Omental fat pad (tissue), 4 donors: ENCODE data around the gene MOCS2. TPM values are rescaled to one million over a fixed set of nuclear protein-coding genes. Genes with fewer than 3 reads are reported as not detected.

ENCODE experiments used
- ATAC-seq: fragments of 150-250 bp; one replicate; pipeline ENCODE4 v1.9.1; 2016; ENCODE audit warnings: mild to moderate bottlenecking, moderate library complexity; ENCODE audit not compliant: low FRiP score
- DNase-seq: peaks from one replicate; pipeline ENCODE4 v3.0.0-alpha.2; 2019; ENCODE audit warnings: low spot score
- CTCF ChIP-seq, 3 donors: fragments of 450-650 bp; IDR thresholded peaks; one replicate each; pipeline ENCODE4 v1.5.1; 2016 to 2017; ENCODE audit warnings: antibody characterized with exemption in 3 of 3, mild to moderate bottlenecking in 3 of 3, moderate library complexity in 2 of 3
- total RNA-seq, 4 donors: library from RNA; depleted of rRNA; stranded (reverse); fragments of >200 nt; gene quantifications; one replicate each; pipeline ENCODE4 v1.1.0, GENCODE V29; 2016

MOCS2 gene
- total RNA-seq, 4 donors from 2014 or later: 24.1 to 45.3 (median 37.6) TPM

GRCh38 chr5:53069626-53070025 lies 39.9 kb downstream of the MOCS2 start:
- no peak for DNase-seq
- TF ChIP-seq CTCF (IDR thresholded peaks at IDR 0.05): no peak
- no peak for ATAC-seq

DNA sequence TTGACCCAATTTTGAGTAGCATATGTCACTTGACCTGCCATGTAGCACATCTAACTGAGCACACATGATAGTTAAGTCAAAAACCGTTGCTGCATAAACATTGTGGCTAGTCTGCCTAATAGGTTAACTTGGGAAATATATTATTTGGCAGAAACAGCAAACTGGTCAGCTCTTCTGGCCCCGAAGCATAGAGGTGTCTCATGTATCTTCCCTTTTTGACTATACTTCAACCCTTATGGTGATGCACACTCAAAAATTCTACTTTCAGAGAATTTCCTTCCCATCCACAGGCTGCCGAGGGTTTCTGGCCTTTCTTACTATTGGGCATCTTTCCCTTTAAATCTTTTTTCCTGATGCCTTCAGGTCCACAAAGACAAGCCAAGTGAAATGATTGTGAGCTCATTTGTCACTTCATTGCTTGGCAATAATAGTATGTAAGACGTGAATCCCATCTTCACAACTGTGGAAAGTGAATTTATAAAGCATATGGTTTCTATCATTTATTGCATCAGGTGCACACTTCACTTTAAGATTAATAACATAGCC lies 41.2 kb downstream of the MOCS2 start:
- no peak for TF ChIP-seq CTCF (IDR thresholded peaks at IDR 0.05)
- no peak for ATAC-seq
- no peak for DNase-seq

- no peak for TF ChIP-seq CTCF (IDR thresholded peaks at IDR 0.05)
- ATAC-seq (no peak), DNase-seq (no peak)
Observed at GRCh38 chr5:53067641-53068040, 41.9 kb downstream of the MOCS2 start.

GRCh38 chr5:53066088-53066487 lies 43.5 kb downstream of the MOCS2 start:
- no peak for TF ChIP-seq CTCF (IDR thresholded peaks at IDR 0.05)
- DNase-seq (no peak), ATAC-seq (no peak)

GRCh38 chr5:53063791-53064190 lies 45.8 kb downstream of the MOCS2 start:
- ATAC-seq (no peak), DNase-seq (no peak)
- no peak for TF ChIP-seq CTCF (IDR thresholded peaks at IDR 0.05)

- no peak for TF ChIP-seq CTCF (IDR thresholded peaks at IDR 0.05)
- ATAC-seq: no peak
- DNase-seq: no peak
Observed at GRCh38 chr5:53063176-53063575, 46.4 kb downstream of the MOCS2 start.

DNA sequence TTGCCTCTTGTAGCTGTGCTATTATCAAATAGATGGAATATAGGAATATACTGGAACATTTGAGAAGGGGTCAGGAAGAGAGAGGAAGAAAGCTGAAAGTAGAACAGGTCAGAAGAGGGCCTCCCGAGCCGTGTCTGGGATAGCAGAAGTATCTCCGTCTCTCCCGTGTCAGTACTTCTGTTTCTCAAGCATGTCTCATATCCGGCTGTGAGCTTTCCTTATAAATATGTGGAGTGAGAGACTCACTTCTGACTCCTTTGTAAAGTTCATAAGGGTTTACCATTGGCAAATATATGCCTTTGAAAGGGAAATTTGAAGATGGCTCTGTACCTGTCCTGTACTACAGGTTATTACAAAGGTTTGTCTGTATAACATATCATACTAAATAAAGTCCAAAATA lies 50.3 kb downstream of the MOCS2 start:
- no peak for TF ChIP-seq CTCF (IDR thresholded peaks at IDR 0.05)
- DNase-seq (no peak), ATAC-seq (no peak)
